ENCODE measurements around the gene ADARB1.

ADARB1 gene

DNA sequence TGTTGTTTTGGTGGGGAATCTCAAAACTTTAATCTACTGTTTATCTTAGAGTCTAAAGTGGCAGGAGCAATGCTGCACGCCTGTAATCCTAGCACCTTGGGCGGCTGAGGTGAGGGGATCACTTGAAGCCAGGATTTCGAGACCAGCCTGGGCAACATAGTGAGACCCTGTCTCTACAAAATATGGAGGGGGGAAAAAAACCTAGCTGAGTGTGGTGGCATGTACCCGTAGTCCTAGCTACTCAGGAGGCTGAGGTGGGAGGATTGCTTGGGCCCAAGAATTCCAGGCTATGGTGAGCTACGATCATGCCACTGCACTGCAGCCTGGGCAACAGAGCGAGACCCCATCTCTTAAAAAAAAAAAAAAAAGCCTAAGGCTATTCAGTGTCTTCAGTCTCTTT, 175.2 kb downstream of the ADARB1 start:
- Histone ChIP-seq H3K27me3 (peaks cover 26% of the 10 kb centered on the region), H3K4me3 (ENCODE audit: low read depth in 1 of 2, low read length in 1 of 2) (no peak overlapping the region), H3K27ac (no peak overlapping the region), H3K36me3 (no peaks in the 10 kb centered on the region), H3K4me1 (ENCODE audit: control insufficient read depth in 1 of 2, insufficient read depth in 1 of 2, low read depth in 1 of 2, low read length in 1 of 2) (no peaks in the 10 kb centered on the region), H3K9me3 (no peaks in the 10 kb centered on the region)
- TF ChIP-seq, protein P1, sequence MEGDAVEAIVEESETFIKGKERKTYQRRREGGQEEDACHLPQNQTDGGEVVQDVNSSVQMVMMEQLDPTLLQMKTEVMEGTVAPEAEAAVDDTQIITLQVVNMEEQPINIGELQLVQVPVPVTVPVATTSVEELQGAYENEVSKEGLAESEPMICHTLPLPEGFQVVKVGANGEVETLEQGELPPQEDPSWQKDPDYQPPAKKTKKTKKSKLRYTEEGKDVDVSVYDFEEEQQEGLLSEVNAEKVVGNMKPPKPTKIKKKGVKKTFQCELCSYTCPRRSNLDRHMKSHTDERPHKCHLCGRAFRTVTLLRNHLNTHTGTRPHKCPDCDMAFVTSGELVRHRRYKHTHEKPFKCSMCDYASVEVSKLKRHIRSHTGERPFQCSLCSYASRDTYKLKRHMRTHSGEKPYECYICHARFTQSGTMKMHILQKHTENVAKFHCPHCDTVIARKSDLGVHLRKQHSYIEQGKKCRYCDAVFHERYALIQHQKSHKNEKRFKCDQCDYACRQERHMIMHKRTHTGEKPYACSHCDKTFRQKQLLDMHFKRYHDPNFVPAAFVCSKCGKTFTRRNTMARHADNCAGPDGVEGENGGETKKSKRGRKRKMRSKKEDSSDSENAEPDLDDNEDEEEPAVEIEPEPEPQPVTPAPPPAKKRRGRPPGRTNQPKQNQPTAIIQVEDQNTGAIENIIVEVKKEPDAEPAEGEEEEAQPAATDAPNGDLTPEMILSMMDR (IDR thresholded peaks at IDR 0.05) = no peak

GRCh38 chr21:45250272-45250671, 175.9 kb downstream of the ADARB1 start:
- H3K4me1 ChIP-seq (ENCODE audit: control insufficient read depth in 1 of 2, insufficient read depth in 1 of 2, low read depth in 1 of 2, low read length in 1 of 2) = no peaks in the 10 kb centered on the region
- no peaks in the 10 kb centered on the region for H3K36me3 ChIP-seq
- no peak overlapping the region for H3K4me3 ChIP-seq (ENCODE audit: low read depth in 1 of 2, low read length in 1 of 2)
- H3K27ac ChIP-seq = no peak overlapping the region
- no peaks in the 10 kb centered on the region for H3K9me3 ChIP-seq
- TF ChIP-seq, protein P1 (IDR thresholded peaks at IDR 0.05) = no peak
- peaks cover 32% of the 10 kb centered on the region for H3K27me3 ChIP-seq

GRCh38 chr21:45250914-45251634, 176.7 kb downstream of the ADARB1 start:
- peaks cover 39% of the 10 kb centered on the region for H3K27me3 ChIP-seq
- no peaks in the 10 kb centered on the region for H3K4me1 ChIP-seq (ENCODE audit: control insufficient read depth in 1 of 2, insufficient read depth in 1 of 2, low read depth in 1 of 2, low read length in 1 of 2)
- TF ChIP-seq, protein P1 (IDR thresholded peaks at IDR 0.05) = no peak
- no peaks in the 10 kb centered on the region for H3K9me3 ChIP-seq
- no peak overlapping the region for H3K27ac ChIP-seq
- H3K36me3 ChIP-seq = no peaks in the 10 kb centered on the region
- no peak overlapping the region for H3K4me3 ChIP-seq (ENCODE audit: low read depth in 1 of 2, low read length in 1 of 2)

- TF ChIP-seq, protein P1 (IDR thresholded peaks at IDR 0.05) = no peak
- no peaks in the 10 kb centered on the region for H3K36me3 ChIP-seq
- no peak overlapping the region for H3K27ac ChIP-seq
- no peaks in the 10 kb centered on the region for H3K9me3 ChIP-seq
- peaks cover 47% of the 10 kb centered on the region for H3K27me3 ChIP-seq
- H3K4me3 ChIP-seq (ENCODE audit: low read depth in 1 of 2, low read length in 1 of 2) = no peak overlapping the region
- no peaks in the 10 kb centered on the region for H3K4me1 ChIP-seq (ENCODE audit: control insufficient read depth in 1 of 2, insufficient read depth in 1 of 2, low read depth in 1 of 2, low read length in 1 of 2)
Measured at GRCh38 chr21:45251635-45252447, 177.5 kb downstream of the ADARB1 start.

GRCh38 chr21:45252448-45252925, 178.1 kb downstream of the ADARB1 start:
- Histone ChIP-seq H3K36me3 (no peaks in the 10 kb centered on the region), H3K27me3 (peaks cover 50% of the 10 kb centered on the region), H3K4me1 (ENCODE audit: control insufficient read depth in 1 of 2, insufficient read depth in 1 of 2, low read depth in 1 of 2, low read length in 1 of 2) (no peaks in the 10 kb centered on the region), H3K4me3 (ENCODE audit: low read depth in 1 of 2, low read length in 1 of 2) (no peak overlapping the region), H3K9me3 (no peaks in the 10 kb centered on the region), H3K27ac (no peak overlapping the region)
- TF ChIP-seq, protein P1 (IDR thresholded peaks at IDR 0.05) = no peak
